HG02642 (cell line): ENCODE measurements around the gene EVX1.

Source experiments
- ATAC-seq: cut with Tn5 transposase; IDR thresholded peaks from one replicate; pipeline ENCODE4 v1.9.1; 2021; ENCODE audit warnings: mild to moderate bottlenecking; ENCODE audit not compliant: unreplicated experiment, poor library complexity

EVX1 gene

GRCh38 chr7:27248427-27248806 is 5.8 kb downstream of the EVX1 start:
- no peak for ATAC-seq

DNA sequence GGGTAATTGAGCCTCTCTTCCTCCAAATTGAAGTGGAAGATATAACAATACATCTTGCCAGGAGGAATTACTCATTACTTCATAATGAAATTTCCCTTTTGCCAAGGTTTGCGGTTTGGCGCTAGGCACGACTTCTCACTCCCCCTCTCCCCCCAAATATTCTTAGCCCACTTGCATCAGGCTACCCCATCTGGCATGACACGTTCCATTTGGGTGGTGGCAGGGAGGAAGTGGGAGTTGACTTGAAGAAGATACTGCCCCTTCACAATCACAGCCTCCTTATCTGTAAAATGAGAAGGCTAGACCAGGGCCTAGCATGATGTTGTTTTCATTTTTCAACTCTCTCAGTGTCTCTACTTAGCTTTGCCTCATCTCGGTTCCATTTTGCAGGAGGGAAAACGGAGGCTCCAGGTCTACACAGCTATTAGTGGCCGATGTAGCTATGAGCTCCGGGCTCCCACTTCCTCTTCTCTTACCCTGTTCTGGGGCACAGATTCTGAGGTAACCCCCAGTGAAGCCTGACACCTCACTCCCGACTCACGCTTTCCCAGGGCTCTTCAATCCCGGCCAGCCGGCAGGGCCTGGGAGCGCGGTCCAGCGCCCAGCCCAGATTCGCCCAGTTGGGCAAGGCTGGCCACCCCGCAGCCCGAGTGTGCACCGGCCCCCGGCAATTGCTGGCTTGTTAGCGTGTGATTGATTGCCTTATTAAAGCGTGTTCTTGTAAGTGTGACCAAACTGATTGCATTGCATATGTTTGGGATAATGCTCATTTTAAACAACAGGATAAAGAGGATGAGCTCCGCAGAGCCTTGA is 6.5 kb downstream of the EVX1 start:
- no peak for ATAC-seq

DNA sequence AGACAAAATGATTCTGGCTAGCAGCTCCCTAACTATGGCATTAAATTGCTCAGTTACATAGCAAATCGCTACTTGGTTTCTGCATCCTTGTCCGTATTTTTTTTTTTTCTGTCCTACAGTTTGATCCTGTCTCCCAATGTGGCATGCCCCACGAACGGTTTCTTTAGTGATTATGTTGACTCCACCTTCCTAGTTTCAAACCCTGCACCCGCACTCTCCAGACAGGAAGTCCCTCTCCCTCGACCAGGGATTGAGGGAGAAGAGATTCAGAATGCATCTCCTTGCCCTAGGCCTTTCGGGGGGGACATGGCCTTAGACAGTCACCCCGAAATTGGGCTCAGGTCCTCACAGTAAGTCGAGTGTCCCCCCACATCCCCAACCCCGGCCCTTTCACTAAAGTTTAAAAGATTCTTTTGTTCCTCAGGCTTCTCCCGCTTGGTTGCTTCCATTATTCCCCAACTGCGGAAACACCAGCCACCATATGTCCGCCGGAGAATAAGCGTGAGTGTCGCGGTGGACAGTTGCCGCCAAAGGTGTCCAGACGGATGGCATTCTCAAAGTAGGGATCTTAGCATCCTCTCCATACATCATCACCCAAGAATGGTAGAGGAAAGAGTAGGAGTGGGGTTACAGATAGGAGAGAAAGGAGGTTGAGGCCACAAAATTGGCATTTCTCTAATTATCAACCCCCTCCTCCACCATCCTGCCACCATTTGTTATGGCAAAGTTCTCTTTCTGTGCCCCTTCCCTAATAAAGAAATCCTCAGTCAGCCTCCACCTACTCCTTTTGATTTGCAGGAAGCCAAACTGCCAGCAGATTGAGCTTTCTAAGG is 7.3 kb downstream of the EVX1 start:
- no peak for ATAC-seq

DNA sequence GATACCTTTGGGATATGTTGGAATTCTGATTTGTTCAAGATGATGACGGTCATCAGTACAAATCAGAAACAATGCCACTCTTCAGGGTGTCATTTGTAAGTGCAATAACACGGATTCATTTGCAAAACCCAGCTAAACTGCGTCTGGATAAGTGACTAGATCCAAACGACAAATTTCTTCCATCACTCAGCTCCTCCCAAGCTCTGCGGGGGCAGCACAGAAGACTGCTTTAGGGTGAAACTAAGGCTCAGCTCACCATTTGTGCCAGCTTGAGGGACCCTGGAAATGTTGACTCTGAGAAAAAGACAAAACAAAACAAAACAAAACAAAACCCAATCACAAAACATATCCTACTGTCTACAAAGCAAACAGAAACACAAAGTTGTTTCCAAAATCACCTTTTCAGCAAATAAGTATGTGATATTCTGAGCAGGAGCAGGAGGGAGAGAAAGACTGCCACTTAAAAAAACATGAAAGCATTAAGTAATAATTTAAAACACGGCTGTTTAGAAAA is 8.0 kb downstream of the EVX1 start:
- no peak for ATAC-seq

- no peak for ATAC-seq
Measured at GRCh38 chr7:27251136-27251651, 8.6 kb downstream of the EVX1 start.

DNA sequence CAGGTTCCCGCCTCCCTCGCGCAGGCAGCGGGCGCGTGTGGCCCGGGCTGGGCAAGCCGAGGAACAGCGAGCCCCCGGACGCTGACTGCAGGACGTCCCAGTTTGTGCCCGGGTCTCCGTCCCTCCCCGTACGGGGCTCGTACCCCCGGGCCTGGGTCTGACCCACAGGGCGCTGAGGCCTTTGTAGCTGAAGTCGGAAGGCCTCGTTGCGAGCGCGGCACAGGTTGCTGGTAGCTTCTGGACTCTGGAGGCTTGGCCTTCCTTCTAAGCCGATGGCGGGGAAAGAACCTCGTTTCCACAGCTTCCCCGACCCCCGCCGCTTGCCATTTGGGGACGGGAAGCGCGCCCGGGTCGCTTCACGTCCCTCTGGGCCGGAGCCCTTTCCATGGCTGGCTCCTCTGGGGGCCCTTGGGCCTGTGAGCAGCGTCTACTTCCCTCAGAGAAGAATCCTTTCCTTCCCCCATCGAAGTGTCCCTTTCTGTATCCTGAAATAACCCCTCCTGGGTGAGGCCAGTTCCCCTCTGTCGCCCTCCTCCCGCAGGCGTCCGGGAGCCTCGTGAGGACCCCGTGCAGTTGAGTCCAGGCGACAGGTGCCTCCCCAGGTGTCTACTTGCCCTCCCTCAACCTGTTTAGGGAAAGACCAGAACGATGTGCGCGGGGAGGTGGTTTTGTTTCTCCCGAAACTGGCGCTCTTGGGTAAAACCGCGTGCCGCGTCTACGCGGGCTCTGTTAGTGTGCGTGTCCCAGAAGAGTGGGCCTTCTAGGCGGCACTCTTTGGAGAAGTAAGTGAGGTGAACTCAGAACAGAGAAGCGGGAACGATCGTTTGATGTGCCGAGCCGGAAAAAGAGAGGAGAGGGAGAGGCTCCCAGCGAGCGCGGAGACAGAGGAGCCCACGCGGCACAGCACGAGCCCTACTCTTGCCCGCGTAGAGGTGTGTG is 9.3 kb downstream of the EVX1 start:
- ATAC-seq, result no peak

DNA sequence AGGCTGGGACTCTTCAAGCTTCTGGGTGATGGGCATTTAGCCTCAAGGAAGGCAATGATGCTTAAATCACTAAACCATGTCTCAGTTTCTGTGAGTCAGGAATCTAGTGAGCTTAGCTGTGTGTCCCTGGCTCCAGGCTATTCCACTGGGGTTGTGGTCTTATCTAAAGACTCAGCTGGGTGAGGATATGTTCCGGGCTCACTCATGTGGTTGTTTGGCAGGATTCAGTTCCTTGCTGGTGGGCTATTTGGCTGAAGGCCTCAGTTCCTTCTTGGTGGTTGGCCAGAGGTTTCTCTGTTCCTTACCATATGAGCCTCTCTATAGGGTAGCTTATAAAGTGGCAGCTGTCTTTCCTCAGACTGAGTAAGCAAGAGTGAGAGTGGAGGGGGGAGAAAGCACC is 12.0 kb downstream of the EVX1 start:
- ATAC-seq, result no peak

GRCh38 chr7:27260211-27260610 is 17.6 kb downstream of the EVX1 start:
- ATAC-seq, result no peak

DNA sequence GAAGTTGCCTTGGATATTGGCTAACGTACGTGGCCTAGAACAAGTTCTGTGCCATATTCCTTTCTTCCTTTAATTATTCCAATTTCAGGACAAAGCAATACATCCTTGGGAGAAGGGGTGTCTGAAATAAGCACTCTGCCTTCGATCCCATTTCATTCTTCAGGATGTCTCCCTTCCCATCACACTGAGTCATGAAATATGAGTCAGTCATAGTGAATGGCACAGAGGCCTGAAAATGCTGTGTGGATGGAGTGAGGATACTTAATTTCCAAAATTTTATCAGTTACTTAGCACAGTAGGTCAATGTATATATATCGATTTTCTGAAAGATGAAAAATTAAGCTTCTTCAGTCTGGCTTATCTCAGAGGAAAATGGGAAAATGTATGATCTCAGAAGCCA is 19.5 kb downstream of the EVX1 start:
- ATAC-seq, result no peak

- ATAC-seq, result no peak
Measured at GRCh38 chr7:27263781-27264180, 21.2 kb downstream of the EVX1 start.

GRCh38 chr7:27269455-27269854 is 26.9 kb downstream of the EVX1 start:
- ATAC-seq, result no peak

DNA sequence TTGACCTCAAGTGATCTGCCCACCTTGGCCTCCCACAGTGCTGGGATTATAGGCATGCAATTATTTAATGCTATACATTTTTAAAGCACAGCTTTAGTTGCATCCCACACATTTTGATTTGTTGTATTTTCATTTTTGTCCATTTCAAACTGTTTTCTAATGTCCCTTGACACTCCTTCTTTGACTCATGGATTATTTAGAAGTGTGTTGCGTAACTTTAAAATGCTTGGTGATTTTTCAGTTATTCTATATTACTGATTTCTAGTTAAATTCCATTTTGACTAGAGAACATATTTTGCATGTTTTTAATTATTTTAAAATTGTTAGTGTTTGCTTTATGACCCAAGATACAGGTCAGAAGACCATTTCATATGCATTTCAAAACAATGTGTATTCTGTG is 28.8 kb downstream of the EVX1 start:
- no peak for ATAC-seq

DNA sequence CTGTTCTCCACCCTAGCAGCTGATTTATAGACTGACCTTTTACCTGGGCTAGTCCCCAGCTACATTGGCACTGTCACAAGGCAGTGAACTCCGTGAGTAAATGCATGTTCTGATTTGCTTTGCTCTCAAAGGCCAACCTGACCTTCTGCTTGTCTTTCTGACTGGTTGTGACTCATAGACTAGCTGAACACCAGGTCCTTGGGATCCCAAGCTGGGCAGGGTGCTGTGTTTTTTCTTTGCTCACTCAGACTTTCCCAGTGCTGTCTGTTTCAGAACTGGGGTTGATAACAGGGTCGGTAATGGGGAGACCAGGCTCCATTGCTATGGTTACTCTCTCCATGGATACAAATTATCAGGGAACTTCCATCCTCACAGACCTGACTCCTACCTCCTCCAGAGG is 35.0 kb downstream of the EVX1 start:
- ATAC-seq, result no peak

DNA sequence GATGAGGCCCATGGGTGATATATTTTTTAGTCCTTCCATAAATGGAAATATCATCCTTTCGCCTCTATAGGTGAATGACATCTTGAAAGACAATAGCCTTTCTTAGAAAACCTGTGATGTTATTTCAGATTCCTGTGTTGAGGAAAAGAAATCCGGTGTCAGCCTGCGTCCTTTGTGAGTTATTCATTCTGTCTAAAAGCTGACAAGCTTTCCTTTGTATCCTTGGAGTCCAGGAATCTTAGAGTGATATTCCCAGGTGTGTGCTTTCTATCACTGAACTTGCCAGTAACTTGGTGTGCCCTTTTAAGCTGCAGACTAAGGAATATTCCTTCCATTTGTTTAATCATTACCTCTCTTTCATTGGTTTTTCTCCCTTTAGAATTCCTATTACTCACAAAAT is 41.0 kb downstream of the EVX1 start:
- ATAC-seq, result no peak

DNA sequence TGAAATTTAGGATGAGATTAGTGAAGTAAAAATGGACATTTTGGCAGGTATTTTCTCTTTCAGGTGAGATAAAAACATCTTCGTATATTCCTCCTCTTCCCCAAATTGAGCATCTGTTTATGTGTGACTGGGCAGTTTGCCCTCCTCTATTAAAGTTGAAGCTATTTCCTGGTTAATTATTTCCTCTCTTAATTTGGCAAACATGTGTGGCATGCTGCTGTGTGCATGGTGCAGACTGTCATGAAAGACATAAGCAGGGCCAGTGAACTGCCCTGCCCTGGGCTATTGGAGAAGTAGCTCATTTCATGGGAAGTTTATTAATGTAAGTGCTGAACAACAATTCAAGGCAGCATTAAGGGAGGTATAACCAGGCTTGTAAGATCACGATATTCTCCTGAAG is 52.6 kb downstream of the EVX1 start:
- no peak for ATAC-seq

DNA sequence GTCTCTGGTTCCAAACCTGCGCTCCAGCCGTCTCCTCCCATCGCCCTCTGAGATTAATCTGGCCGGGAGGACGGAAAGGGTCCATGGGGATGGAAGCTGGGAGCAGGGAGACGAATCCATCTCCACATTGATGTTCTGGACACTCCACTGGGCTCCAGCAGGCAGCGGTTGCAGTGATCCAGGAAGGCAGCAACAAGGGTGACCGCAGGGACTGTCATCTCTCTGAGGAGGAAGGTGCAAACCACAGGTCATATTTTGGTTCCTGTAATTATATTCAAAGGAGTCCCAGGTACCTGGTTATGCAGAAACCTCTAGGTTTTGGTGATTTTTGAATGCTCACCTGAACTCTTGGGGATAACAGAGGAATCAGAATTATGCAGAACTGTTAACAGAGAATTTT is 54.8 kb downstream of the EVX1 start:
- no peak for ATAC-seq
